Fibroblast of pulmonary artery (primary cell): ENCODE results near the gene SULT1C2.
"Not testable (repeated sequence)": the region's sequence is repeated elsewhere in the genome, so short reads cannot be mapped to it uniquely, and the experiment has no call there.

Experiments used
- DNase-seq: peaks from one replicate; pipeline ENCODE4 v3.0.0-alpha.2; 2010; ENCODE audit warnings: low read depth
- H3K4me3 ChIP-seq: replicated peaks from 2 replicates; pipeline ENCODE4 v1.5.1; 2011; ENCODE audit warnings: low read depth, mild to moderate bottlenecking, control low read depth, low read length, moderate library complexity
- CTCF ChIP-seq: IDR thresholded peaks from 2 replicates; pipeline ENCODE4 v1.5.1; 2011; ENCODE audit warnings: mild to moderate bottlenecking, control low read depth, low read length, inconsistent platforms; ENCODE audit errors: missing control alignments

The SULT1C2 gene

DNA sequence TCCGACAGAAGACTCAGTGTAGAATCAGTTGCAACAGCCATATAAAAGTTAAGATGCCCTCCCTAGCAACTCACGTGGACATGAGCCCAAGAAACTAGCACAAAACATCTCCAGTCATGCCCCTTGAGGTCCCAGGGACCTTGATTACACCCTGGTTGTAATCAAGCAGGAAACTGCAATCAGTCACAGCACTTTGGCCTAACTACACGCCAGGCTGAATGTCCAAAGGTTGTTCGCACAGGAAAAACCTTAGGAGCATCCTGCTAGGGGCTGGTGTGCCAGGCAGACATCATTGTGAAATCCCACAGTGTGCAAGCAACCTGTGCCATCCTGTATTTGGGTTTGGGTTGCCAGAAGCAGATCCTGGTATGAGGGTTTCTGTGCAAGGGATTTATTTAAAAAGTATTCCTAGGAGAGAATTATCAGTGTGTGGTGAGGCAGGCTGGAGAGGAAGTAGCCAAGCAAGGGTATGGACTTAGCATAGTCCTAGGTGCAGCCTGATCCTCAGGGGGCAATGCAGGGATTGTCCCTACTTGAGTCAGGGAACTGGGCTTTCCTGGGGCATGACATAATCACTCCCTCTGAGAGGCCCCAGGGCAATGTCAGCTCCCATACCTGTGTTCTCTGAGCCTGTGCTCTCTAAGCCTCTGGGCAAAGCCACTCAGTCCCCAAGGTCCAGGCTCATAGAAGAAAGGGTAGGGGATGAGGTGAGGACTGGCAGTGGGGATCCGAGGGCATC is 17.8 kb upstream of the SULT1C2 start:
- no peak for TF ChIP-seq CTCF
- no peak for DNase-seq

DNA sequence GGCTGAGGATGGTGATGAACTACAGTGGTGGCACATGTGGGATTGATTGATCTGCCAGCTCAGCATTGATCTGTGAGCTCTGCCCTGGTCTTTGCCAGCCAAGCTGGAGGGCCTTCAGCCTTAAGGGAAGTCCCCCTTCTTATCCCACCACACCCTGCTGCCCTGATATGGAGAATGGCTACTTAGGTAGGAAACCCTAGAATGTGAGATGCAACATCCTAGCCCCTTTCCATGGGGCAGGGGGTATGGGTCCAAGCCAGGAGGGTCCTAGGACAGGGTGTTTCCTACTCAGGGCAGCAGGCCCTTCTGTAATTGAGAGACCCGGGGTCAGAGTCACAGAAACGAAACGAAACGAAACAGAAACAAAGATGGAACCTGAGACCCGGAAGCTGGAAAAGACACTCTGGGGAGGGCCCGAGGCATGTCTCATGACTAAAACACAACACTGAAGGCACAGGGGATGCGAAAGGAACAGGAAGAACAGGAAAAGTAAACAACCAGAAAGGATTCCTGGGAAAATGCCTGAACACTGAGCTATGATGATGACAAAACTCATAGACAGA is 16.9 kb upstream of the SULT1C2 start:
- no peak overlapping the region for H3K4me3 ChIP-seq
- no peak for TF ChIP-seq CTCF
- peak; percentile 31 for DNase-seq

More for the DNA sequence above, 17.8 kb upstream of the SULT1C2 start:
- H3K4me3 ChIP-seq: no peak overlapping the region

DNA sequence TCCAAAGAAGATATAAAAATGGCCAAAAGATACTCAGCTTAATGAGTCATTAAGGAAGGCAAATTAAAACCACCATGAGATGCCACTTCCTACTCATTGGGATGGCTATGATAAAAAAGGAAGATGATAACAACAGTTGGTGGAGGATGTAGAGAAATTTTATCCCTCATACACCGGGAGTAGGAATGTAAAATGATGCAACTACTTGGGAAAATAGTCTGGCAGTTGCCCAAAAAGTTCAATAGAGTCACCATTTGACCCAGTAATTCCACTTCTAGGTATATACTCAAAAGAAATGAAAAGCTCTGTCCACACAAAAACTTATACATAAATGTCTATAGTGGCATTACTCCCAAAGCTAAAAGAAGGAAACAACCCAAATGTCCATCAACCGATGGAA is 10.1 kb upstream of the SULT1C2 start:
- DNase-seq: peak; percentile 19
- TF ChIP-seq CTCF: no peak
- H3K4me3 ChIP-seq: no peak overlapping the region

GRCh38 chr2:108279468-108279867 is 9.2 kb upstream of the SULT1C2 start:
- no peak overlapping the region for H3K4me3 ChIP-seq
- TF ChIP-seq CTCF: no peak
- DNase-seq: no peak

DNA sequence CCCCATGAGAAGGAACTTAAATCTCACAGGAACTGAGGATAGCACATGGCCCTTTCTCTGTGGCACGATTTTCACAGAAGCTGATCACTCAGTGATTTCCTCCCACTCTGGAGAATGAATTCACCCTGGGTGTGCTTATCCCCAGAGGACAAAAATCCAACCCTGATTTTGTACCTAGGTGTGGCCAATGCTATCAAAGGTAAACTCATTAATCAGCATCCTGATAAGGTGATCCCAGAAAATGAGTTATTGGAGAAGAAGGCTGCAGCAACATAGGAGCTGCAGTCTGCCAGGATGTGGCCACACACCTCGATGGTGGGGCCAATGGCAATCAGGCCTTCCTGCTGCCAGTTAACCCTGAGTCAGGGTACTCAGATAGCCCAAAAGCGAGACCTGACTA is 8.2 kb upstream of the SULT1C2 start:
- DNase-seq: no peak
- TF ChIP-seq CTCF: no peak
- no peak overlapping the region for H3K4me3 ChIP-seq

GRCh38 chr2:108284566-108284965 is 4.1 kb upstream of the SULT1C2 start:
- DNase-seq: not testable (repeated sequence)

DNA sequence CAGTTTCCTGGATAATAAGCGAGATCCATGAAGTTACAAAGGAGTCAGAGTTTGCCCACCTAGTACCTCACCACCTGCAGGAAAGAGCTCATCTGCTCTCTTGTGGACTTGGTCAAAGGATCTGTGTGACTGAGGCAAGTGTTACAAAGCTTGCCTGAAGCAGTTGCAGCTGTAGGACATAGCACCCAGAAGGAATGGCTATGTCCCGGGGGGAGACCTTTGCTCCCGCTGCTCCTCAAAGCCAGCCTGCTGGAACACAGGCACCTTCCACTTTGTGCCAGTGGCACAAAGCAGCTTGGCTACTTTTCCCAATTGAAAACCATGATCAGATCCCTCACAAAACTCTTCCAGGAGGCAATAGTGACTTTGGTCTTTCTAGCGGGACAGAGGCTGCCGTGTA is 3.1 kb upstream of the SULT1C2 start:
- H3K4me3 ChIP-seq: no peak overlapping the region
- TF ChIP-seq CTCF: no peak

More at GRCh38 chr2:108284566-108284965, 4.1 kb upstream of the SULT1C2 start:
- not testable (repeated sequence) for H3K4me3 ChIP-seq

More for the DNA sequence above, 3.1 kb upstream of the SULT1C2 start:
- DNase-seq: no peak
